ENCODE measurements around the gene RNF208. TPM values are rescaled to one million over a fixed set of nuclear protein-coding genes. Genes with fewer than 3 reads are reported as not detected.

The RNF208 gene
- total and polyA plus RNA-seq, 9 of the 15 experiments (the other 6 are each of a cell fraction or from before 2014, with no cell fraction given): 0.15 to 6.9 (median 0.50) TPM; not detected in 2

- no peak for TF ChIP-seq ARID3B (CRISPR knock-in tag; IDR thresholded peaks at IDR 0.05; ENCODE audit: borderline replicate concordance)
- 0 out of 2 replicates have a peak, but pooled peaks have one; percentile 57 for TF ChIP-seq ZNF232 (CRISPR knock-in tag; IDR thresholded peaks at IDR 0.05)
- TF ChIP-seq SMAD4 (CRISPR knock-in tag; conservative IDR thresholded peaks at IDR 0.05): peak; percentile 56
- TF ChIP-seq MAFG (tag; conservative IDR thresholded peaks at IDR 0.05): no peak
- TF ChIP-seq RERE (CRISPR knock-in tag; IDR thresholded peaks at IDR 0.05; ENCODE audit: borderline replicate concordance): no peak
- peak; percentile 92 for TF ChIP-seq RBM25 (IDR thresholded peaks at IDR 0.05; ENCODE audit: low read depth, low read length, severe bottlenecking)
- TF ChIP-seq ZNF511 (CRISPR knock-in tag; IDR thresholded peaks at IDR 0.05): peak; percentile 79
- peak; percentile 95 for TF ChIP-seq CTBP1 (IDR thresholded peaks at IDR 0.05; ENCODE audit: borderline replicate concordance)
- no peak for TF ChIP-seq CREB5 (CRISPR knock-in tag; IDR thresholded peaks at IDR 0.05)
- no peak for TF ChIP-seq NFXL1 (CRISPR knock-in tag; IDR thresholded peaks at IDR 0.05)
- peak; percentile 94 for TF ChIP-seq SP2 (IDR thresholded peaks at IDR 0.05; ENCODE audit: extremely low read depth, low read depth, low read length, poor library complexity, severe bottlenecking)
- TF ChIP-seq E2F5 (CRISPR knock-in tag; IDR thresholded peaks at IDR 0.05): 0 out of 2 replicates have a peak, but pooled peaks have one; percentile 22
- peak in 1 of 2 experiments; percentile 75; a peak in 1 of 4 replicates for TF ChIP-seq TEAD1 (CRISPR knock-in tag; IDR thresholded peaks at IDR 0.05)
- no peak; the same call in 1 of the 2 replicates for TF ChIP-seq CREB1 (IDR thresholded peaks at IDR 0.05)
- TF ChIP-seq CREB1 (CRISPR knock-in tag; IDR thresholded peaks at IDR 0.05): peak; percentile 69
- no peak for TF ChIP-seq SAFB (IDR thresholded peaks at IDR 0.05; ENCODE audit: borderline replicate concordance, low read depth, low read length)
- TF ChIP-seq ZNF274 (IDR thresholded peaks at IDR 0.05; ENCODE audit: borderline replicate concordance, low read depth, low read length): no peak
Measured at GRCh38 chr9:137240841-137241489, 18.9 kb upstream of the RNF208 start, which contains the start of gene TUBB4B (continued).

Measured in K562 (cell line).